ENCODE data around the gene CWC27. TPM values are rescaled to one million over a fixed set of nuclear protein-coding genes. Genes with fewer than 3 reads are reported as not detected.

The CWC27 gene
- polyA plus RNA-seq, 3 donors from 2014 or later = 19.2 to 33.4 (median 28.1) TPM

- H3K27ac Mint-ChIP-seq = no peak overlapping the region
- H3K4me1 Mint-ChIP-seq = no peaks in the 10 kb centered on the region
- DNase-seq = no peak
- H3K4me3 Mint-ChIP-seq = no peak overlapping the region
- peaks cover 0 to 1% (median 0%) of the 10 kb centered on the region in 3 donors for H3K27me3 Mint-ChIP-seq (ENCODE audit: low read depth in 3 of 3)
- peaks cover 0 to 7% (median 3%) of the 10 kb centered on the region in 3 donors for H3K36me3 Mint-ChIP-seq
- no peaks in the 10 kb centered on the region for H3K9me3 Mint-ChIP-seq
These were observed 244.4 kb downstream of the CWC27 start for GRCh38 chr5:65013166-65013565.

- H3K27ac Mint-ChIP-seq = no peak overlapping the region
- peaks cover 0 to 7% (median 7%) of the 10 kb centered on the region in 3 donors for H3K36me3 Mint-ChIP-seq
- DNase-seq = no peak
- no peak overlapping the region for H3K4me3 Mint-ChIP-seq
- no peaks in the 10 kb centered on the region for H3K27me3 Mint-ChIP-seq (ENCODE audit: low read depth in 3 of 3)
- no peaks in the 10 kb centered on the region for H3K9me3 Mint-ChIP-seq
- H3K4me1 Mint-ChIP-seq = peaks cover 0 to 3% of the 10 kb centered on the region in 2 donors
These were observed 246.0 kb downstream of the CWC27 start for GRCh38 chr5:65014769-65015168.

GRCh38 chr5:65015767-65016166, 247.0 kb downstream of the CWC27 start:
- H3K27me3 Mint-ChIP-seq (ENCODE audit: low read depth in 3 of 3) = no peaks in the 10 kb centered on the region
- H3K4me1 Mint-ChIP-seq = peaks cover 5 to 12% of the 10 kb centered on the region in 2 donors
- no peak for DNase-seq
- H3K27ac Mint-ChIP-seq = no peak overlapping the region
- H3K4me3 Mint-ChIP-seq = no peak overlapping the region
- H3K36me3 Mint-ChIP-seq = peaks cover 0 to 7% (median 4%) of the 10 kb centered on the region in 3 donors
- no peaks in the 10 kb centered on the region for H3K9me3 Mint-ChIP-seq

GRCh38 chr5:65017636-65018035, 248.9 kb downstream of the CWC27 start:
- no peak for DNase-seq
- no peaks in the 10 kb centered on the region for H3K27me3 Mint-ChIP-seq (ENCODE audit: low read depth in 3 of 3)
- no peak overlapping the region for H3K4me3 Mint-ChIP-seq
- H3K27ac Mint-ChIP-seq = no peak overlapping the region
- H3K36me3 Mint-ChIP-seq = peaks cover 0 to 7% (median 4%) of the 10 kb centered on the region in 3 donors
- H3K4me1 Mint-ChIP-seq = peaks cover 17 to 24% of the 10 kb centered on the region in 2 donors
- H3K9me3 Mint-ChIP-seq = no peaks in the 10 kb centered on the region

GRCh38 chr5:65018763-65019162, 250.0 kb downstream of the CWC27 start:
- Mint-ChIP-seq H3K36me3 (peaks cover 0 to 7% (median 4%) of the 10 kb centered on the region in 3 donors), H3K27ac (peak overlapping the region in 1 of 6 donors; percentile 6), H3K4me1 (peaks cover 17 to 24% of the 10 kb centered on the region in 2 donors), H3K27me3 (ENCODE audit: low read depth in 3 of 3) (no peaks in the 10 kb centered on the region), H3K4me3 (no peak overlapping the region), H3K9me3 (no peaks in the 10 kb centered on the region)
- no peak for DNase-seq

GRCh38 chr5:65020492-65020891, 251.8 kb downstream of the CWC27 start:
- Mint-ChIP-seq H3K4me3 (no peak overlapping the region), H3K36me3 (peaks cover 0 to 7% (median 4%) of the 10 kb centered on the region in 3 donors), H3K9me3 (no peaks in the 10 kb centered on the region), H3K27ac (peak overlapping the region in 1 of 6 donors; percentile 8), H3K4me1 (peaks cover 17 to 24% of the 10 kb centered on the region in 2 donors), H3K27me3 (ENCODE audit: low read depth in 3 of 3) (no peaks in the 10 kb centered on the region)
- no peak for DNase-seq

- peak; percentile 15 to 37 (median 25) for DNase-seq
These were observed 252.9 kb downstream of the CWC27 start for GRCh38 chr5:65021527-65022226.

GRCh38 chr5:65022932-65023331, 254.2 kb downstream of the CWC27 start:
- peaks cover 17 to 24% of the 10 kb centered on the region in 2 donors for H3K4me1 Mint-ChIP-seq
- H3K27ac Mint-ChIP-seq = no peak overlapping the region
- H3K9me3 Mint-ChIP-seq = no peaks in the 10 kb centered on the region
- no peak for DNase-seq
- no peaks in the 10 kb centered on the region for H3K27me3 Mint-ChIP-seq (ENCODE audit: low read depth in 3 of 3)
- H3K4me3 Mint-ChIP-seq = no peak overlapping the region
- H3K36me3 Mint-ChIP-seq = peaks cover 0 to 7% (median 3%) of the 10 kb centered on the region in 3 donors

More at GRCh38 chr5:65021527-65022226, 252.9 kb downstream of the CWC27 start:
- Mint-ChIP-seq H3K4me1 (peaks cover 17 to 24% of the 10 kb centered on the region in 2 donors), H3K27ac (peak overlapping the region in 5 of 6 donors; percentile 8 to 63 (median 55)), H3K36me3 (peaks cover 0 to 7% (median 4%) of the 10 kb centered on the region in 3 donors), H3K4me3 (no peak overlapping the region), H3K9me3 (no peaks in the 10 kb centered on the region), H3K27me3 (ENCODE audit: low read depth in 3 of 3) (no peaks in the 10 kb centered on the region)

GRCh38 chr5:65024681-65025080, 256.0 kb downstream of the CWC27 start:
- Mint-ChIP-seq H3K9me3 (no peaks in the 10 kb centered on the region), H3K27ac (no peak overlapping the region), H3K27me3 (ENCODE audit: low read depth in 3 of 3) (no peaks in the 10 kb centered on the region), H3K4me1 (peaks cover 17 to 22% of the 10 kb centered on the region in 2 donors), H3K4me3 (no peak overlapping the region), H3K36me3 (no peaks in the 10 kb centered on the region)
- no peak for DNase-seq

- H3K36me3 Mint-ChIP-seq = no peaks in the 10 kb centered on the region
- peaks cover under 1% of the 10 kb centered on the region in 2 donors for H3K4me1 Mint-ChIP-seq
- H3K27ac Mint-ChIP-seq = no peak overlapping the region
- no peaks in the 10 kb centered on the region for H3K9me3 Mint-ChIP-seq
- H3K4me3 Mint-ChIP-seq = no peak overlapping the region
- no peak for DNase-seq
- H3K27me3 Mint-ChIP-seq (ENCODE audit: low read depth in 3 of 3) = peaks cover 0 to 3% (median 0%) of the 10 kb centered on the region in 3 donors
These were observed 258.3 kb downstream of the CWC27 start for GRCh38 chr5:65026816-65027548.

- H3K36me3 Mint-ChIP-seq = no peaks in the 10 kb centered on the region
- H3K27me3 Mint-ChIP-seq (ENCODE audit: low read depth in 3 of 3) = peaks cover under 1 to 6% (median 3%) of the 10 kb centered on the region in 3 donors
- H3K4me3 Mint-ChIP-seq = no peak overlapping the region
- DNase-seq = no peak
- no peaks in the 10 kb centered on the region for H3K9me3 Mint-ChIP-seq
- H3K27ac Mint-ChIP-seq = no peak overlapping the region
- peaks cover under 1 to 1% of the 10 kb centered on the region in 2 donors for H3K4me1 Mint-ChIP-seq
These were observed 260.4 kb downstream of the CWC27 start for GRCh38 chr5:65029178-65029577.

- Mint-ChIP-seq H3K27ac (no peak overlapping the region), H3K36me3 (no peaks in the 10 kb centered on the region), H3K27me3 (ENCODE audit: low read depth in 3 of 3) (peaks cover 3 to 10% (median 5%) of the 10 kb centered on the region in 3 donors), H3K4me1 (peaks cover 6 to 8% of the 10 kb centered on the region in 2 donors), H3K9me3 (no peaks in the 10 kb centered on the region), H3K4me3 (no peak overlapping the region)
- no peak for DNase-seq
These were observed 261.3 kb downstream of the CWC27 start for GRCh38 chr5:65030056-65030455.

GRCh38 chr5:65032250-65032649, 263.5 kb downstream of the CWC27 start:
- Mint-ChIP-seq H3K36me3 (no peaks in the 10 kb centered on the region), H3K27me3 (ENCODE audit: low read depth in 3 of 3) (peaks cover 9 to 20% (median 11%) of the 10 kb centered on the region in 3 donors), H3K4me1 (peaks cover 23 to 25% of the 10 kb centered on the region in 2 donors), H3K9me3 (no peaks in the 10 kb centered on the region), H3K27ac (peak overlapping the region in 1 of 6 donors; percentile 17), H3K4me3 (no peak overlapping the region)
- no peak for DNase-seq

Measured in immature natural killer cell (primary cell).